Nephron progenitor cell (in vitro differentiated cells): ENCODE measurements around the gene CXCL5.

Source experiments
- DNase-seq: peaks from one replicate; pipeline ENCODE4 v3.0.0; 2021
- H3K27ac Mint-ChIP-seq: 2 replicates; pipeline ENCODE4 v1.8.0; 2021; ENCODE audit warnings: mild to moderate bottlenecking, moderate library complexity, mixed read lengths
- H3K27me3 Mint-ChIP-seq: 2 replicates; pipeline ENCODE4 v1.8.0; 2021; ENCODE audit warnings: mild to moderate bottlenecking, low read depth, mixed read lengths; ENCODE audit not compliant: poor library complexity
- H3K36me3 Mint-ChIP-seq: 2 replicates; pipeline ENCODE4 v1.8.0; 2021; ENCODE audit warnings: low read depth, mixed read lengths
- H3K4me1 Mint-ChIP-seq: 2 replicates; pipeline ENCODE4 v1.8.0; 2021; ENCODE audit warnings: mixed read lengths
- H3K4me3 Mint-ChIP-seq: 2 replicates; pipeline ENCODE4 v1.8.0; 2021; ENCODE audit warnings: mild to moderate bottlenecking, moderate library complexity, mixed read lengths
- H3K9me3 Mint-ChIP-seq: 2 replicates; pipeline ENCODE4 v1.8.0; 2021; ENCODE audit warnings: mild to moderate bottlenecking, moderate library complexity, mixed read lengths
- TF ChIP-seq, protein P1 (sequence below): fragments of 200-600 bp; sonication (generic); IDR thresholded peaks from 2 replicates; pipeline ENCODE4 v1.5.0; 2021; ENCODE audit warnings: antibody characterized with exemption

CXCL5 gene

DNA sequence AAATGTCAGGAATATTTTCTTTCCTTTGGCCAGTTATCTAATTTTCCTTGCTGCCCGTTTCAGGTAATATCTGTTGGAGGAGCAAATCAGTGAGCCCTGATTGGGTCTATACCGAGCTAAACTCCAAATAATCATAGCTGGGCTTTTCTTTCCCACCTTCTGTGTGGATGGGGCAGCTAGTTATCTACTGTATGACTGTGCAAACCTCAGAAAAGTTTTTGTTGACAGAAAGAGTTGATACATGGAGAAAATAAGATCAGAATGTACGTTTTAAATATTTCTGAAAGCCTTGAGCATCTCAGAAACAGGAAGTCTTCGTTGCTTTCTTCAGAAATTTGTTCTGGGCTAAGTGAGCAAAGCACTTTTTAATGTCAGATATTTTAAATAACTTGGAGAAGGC, 6.2 kb upstream of the CXCL5 start:
- Mint-ChIP-seq H3K4me1 (no peaks in the 10 kb centered on the region), H3K27me3 (peaks cover 11% of the 10 kb centered on the region), H3K9me3 (peaks cover 4% of the 10 kb centered on the region), H3K36me3 (no peaks in the 10 kb centered on the region), H3K4me3 (no peak overlapping the region), H3K27ac (no peak overlapping the region)
- TF ChIP-seq, protein P1, sequence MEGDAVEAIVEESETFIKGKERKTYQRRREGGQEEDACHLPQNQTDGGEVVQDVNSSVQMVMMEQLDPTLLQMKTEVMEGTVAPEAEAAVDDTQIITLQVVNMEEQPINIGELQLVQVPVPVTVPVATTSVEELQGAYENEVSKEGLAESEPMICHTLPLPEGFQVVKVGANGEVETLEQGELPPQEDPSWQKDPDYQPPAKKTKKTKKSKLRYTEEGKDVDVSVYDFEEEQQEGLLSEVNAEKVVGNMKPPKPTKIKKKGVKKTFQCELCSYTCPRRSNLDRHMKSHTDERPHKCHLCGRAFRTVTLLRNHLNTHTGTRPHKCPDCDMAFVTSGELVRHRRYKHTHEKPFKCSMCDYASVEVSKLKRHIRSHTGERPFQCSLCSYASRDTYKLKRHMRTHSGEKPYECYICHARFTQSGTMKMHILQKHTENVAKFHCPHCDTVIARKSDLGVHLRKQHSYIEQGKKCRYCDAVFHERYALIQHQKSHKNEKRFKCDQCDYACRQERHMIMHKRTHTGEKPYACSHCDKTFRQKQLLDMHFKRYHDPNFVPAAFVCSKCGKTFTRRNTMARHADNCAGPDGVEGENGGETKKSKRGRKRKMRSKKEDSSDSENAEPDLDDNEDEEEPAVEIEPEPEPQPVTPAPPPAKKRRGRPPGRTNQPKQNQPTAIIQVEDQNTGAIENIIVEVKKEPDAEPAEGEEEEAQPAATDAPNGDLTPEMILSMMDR, result no peak
- no peak for DNase-seq

DNA sequence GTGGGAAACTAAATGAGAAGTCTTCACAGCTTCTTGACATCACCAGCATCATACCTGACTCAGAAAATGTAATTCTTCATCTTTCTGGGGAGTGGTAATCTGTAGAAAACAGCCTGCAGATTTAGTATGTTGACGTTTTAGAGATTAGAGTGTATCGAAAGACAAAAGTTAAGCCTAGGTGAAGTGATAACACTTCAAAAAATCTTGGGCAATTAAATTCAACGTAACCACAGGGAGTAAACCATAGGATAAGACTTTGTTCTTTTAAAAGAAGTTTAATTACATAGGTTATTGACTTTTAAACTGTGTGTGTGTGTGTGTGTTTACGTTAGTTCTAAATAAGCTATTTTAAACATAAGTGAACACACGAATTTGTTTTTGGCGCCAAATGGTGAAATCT, 1.8 kb upstream of the CXCL5 start:
- Mint-ChIP-seq H3K9me3 (peaks cover 4% of the 10 kb centered on the region), H3K4me1 (peaks cover 10% of the 10 kb centered on the region), H3K4me3 (no peak overlapping the region), H3K27ac (no peak overlapping the region), H3K27me3 (peaks cover 42% of the 10 kb centered on the region), H3K36me3 (no peaks in the 10 kb centered on the region)
- TF ChIP-seq, protein P1, result no peak
- DNase-seq, result no peak

DNA sequence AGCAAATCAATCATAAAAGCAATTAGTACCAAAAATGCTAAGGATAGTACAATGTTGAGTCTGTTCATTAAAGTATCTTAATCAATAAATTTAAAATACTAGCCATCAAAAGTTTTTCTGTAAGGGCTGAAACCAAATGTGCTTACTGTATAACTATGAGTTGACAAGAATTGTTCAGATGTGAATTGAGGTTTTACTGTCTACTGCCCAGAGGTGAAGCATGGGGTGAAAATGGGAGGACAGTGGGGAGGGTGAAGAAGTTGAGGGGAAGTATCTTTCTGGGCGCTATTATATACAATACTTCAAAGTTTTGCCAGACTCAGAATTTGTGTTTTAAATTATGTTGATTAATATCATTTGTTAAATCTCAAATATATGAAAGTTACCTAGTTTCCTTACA, 6.4 kb downstream of the CXCL5 start:
- no peak for DNase-seq
- Mint-ChIP-seq H3K4me1 (no peaks in the 10 kb centered on the region), H3K27ac (no peak overlapping the region), H3K27me3 (peaks cover 23% of the 10 kb centered on the region), H3K9me3 (no peaks in the 10 kb centered on the region), H3K36me3 (no peaks in the 10 kb centered on the region), H3K4me3 (no peak overlapping the region)
- TF ChIP-seq, protein P1, result no peak

DNA sequence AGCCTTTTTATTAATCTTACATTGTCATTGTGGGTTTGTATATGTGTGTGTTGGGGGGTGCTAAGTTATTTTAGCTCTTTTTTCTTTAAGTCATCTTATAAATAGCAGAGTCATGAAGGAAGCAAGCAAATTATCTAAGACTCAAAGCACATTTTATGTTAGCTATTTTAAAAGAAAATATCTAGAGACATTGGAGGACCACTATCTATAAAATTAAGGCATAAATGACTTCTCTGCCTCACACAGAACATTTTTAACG, 6.8 kb downstream of the CXCL5 start:
- Mint-ChIP-seq H3K4me3 (no peak overlapping the region), H3K9me3 (no peaks in the 10 kb centered on the region), H3K4me1 (no peaks in the 10 kb centered on the region), H3K27me3 (peaks cover 21% of the 10 kb centered on the region), H3K27ac (no peak overlapping the region), H3K36me3 (no peaks in the 10 kb centered on the region)
- DNase-seq, result no peak
- TF ChIP-seq, protein P1, result no peak

DNA sequence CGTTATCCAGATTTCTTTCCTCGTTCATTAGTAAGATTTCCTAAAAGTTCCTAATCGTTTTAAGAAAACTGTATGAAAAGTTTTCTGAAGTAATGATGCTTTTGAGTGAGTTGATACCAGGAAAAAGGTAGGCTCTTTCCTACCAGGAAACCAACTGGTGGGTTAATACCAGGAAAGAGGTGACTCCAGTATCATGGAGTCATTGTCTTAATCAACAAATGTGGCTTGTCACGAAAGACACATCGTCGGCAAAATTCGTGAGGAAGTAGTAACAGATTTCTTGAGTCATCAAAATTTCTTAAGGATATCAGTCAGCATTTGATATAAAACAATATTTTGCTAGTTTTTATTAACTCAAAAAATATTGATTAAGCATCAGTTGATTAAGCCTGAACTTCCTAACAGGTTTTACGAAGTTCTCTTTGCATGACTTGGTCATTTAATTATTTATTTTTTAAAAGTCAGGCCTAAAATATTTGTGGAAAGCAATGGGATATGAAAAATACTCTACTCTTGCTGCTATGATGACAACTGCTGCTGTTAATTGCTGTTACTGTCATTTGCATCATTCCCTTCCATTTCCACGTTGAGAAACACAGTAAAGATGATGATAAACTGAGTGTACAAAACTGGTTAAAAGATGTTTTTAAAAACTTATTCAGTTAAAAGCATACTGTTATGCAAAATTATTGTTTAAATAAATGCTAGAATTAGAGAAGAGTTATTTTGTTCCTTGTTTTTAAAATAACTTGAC, 7.3 kb downstream of the CXCL5 start:
- no peak for DNase-seq
- TF ChIP-seq, protein P1, result no peak
- Mint-ChIP-seq H3K4me1 (no peaks in the 10 kb centered on the region), H3K9me3 (no peaks in the 10 kb centered on the region), H3K27me3 (peaks cover 16% of the 10 kb centered on the region), H3K4me3 (no peak overlapping the region), H3K27ac (no peak overlapping the region), H3K36me3 (no peaks in the 10 kb centered on the region)

DNA sequence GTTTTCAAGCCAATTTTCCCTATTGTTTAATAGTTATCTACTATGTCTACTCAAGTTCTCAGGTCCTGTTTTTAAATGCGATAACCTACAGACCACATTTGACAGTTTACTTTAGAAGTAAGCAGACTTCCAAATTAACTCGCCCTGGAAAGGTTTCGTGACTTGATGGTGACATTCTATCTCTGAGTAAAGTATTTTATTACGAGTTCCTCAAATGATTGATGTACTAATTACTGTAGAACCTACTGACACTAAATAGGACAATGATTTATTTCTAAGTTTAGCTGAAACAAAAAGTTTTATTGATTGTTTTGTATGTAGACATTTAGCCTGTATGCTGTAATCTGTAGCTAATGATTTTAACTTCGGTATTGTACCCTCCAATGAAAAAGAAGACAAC, 8.5 kb downstream of the CXCL5 start:
- H3K4me3 Mint-ChIP-seq, result no peak overlapping the region
- no peaks in the 10 kb centered on the region for H3K36me3 Mint-ChIP-seq
- H3K4me1 Mint-ChIP-seq, result no peaks in the 10 kb centered on the region
- no peaks in the 10 kb centered on the region for H3K9me3 Mint-ChIP-seq
- TF ChIP-seq, protein P1, result no peak
- DNase-seq, result no peak
- no peak overlapping the region for H3K27ac Mint-ChIP-seq
- H3K27me3 Mint-ChIP-seq, result peaks cover 15% of the 10 kb centered on the region
